Neutrophil (primary cell): ENCODE measurements around the gene SMPD3.

Experiments
- H3K27ac ChIP-seq: fragments of 200-600 bp; sonication (generic); 2 replicates; pipeline ENCODE4 v1.5.1; 2016; ENCODE audit warnings: mild to moderate bottlenecking, moderate library complexity
- H3K27me3 ChIP-seq: fragments of 200-600 bp; sonication (generic); 2 replicates; pipeline ENCODE4 v1.6.0; 2016; ENCODE audit warnings: mild to moderate bottlenecking
- H3K36me3 ChIP-seq: fragments of 200-600 bp; sonication (generic); 2 replicates; pipeline ENCODE4 v1.5.1; 2017
- H3K4me1 ChIP-seq, 2 experiments: fragments of 200-600 bp in 1 of 2; sonication (generic) in 1 of 2; 1 replicate in 1 of 2; 2 replicates in 1 of 2; pipeline versions ENCODE4 v1.5.1 to v1.6.1; 2013 to 2016; ENCODE audit warnings: low read depth in 1 of 2, low read length in 1 of 2, mild to moderate bottlenecking in 1 of 2, moderate library complexity in 1 of 2; ENCODE audit not compliant: control insufficient read depth in 1 of 2, insufficient read depth in 1 of 2
- H3K4me3 ChIP-seq, 2 experiments: fragments of 200-600 bp in 1 of 2; sonication (generic) in 1 of 2; 1 replicate in 1 of 2; 2 replicates in 1 of 2; pipeline ENCODE4 v1.5.1; 2013 to 2016; ENCODE audit warnings: low read depth in 1 of 2, low read length in 1 of 2, mild to moderate bottlenecking in 1 of 2, moderate library complexity in 1 of 2
- H3K9me3 ChIP-seq: fragments of 200-600 bp; sonication (generic); 2 replicates; pipeline ENCODE4 v1.5.1; 2016
- TF ChIP-seq, protein P1 (sequence below): fragments of 200-600 bp; sonication (generic); IDR thresholded peaks from 2 replicates; pipeline ENCODE4 v1.5.1; 2016; ENCODE audit warnings: antibody characterized with exemption

Gene SMPD3

DNA sequence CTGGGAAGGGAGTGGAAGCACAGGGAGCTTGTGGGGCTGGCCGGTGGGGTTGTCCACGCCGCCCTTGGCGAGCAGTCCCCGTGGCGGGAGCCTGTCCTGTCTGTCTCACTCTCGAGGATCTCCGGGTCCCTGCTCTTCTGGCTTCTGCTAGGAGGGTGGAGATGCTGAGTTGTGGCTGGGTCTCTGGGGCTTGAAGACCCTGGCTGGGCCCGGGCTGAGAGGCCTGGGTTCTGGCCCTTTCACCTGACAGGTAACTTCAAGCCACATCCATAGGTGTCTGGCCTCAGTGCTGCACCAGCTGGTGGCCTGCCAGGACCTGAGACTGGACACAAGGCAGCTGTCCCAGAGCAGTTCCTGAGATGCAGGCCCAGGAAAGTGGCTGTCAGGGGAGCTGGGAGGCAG, 90.8 kb downstream of the SMPD3 start:
- peaks cover 44% of the 10 kb centered on the region for H3K36me3 ChIP-seq
- H3K4me3 ChIP-seq, result no peak overlapping the region
- H3K9me3 ChIP-seq, result no peaks in the 10 kb centered on the region
- peaks cover 15 to 20% of the 10 kb centered on the region in 2 experiments for H3K4me1 ChIP-seq
- TF ChIP-seq, protein P1, sequence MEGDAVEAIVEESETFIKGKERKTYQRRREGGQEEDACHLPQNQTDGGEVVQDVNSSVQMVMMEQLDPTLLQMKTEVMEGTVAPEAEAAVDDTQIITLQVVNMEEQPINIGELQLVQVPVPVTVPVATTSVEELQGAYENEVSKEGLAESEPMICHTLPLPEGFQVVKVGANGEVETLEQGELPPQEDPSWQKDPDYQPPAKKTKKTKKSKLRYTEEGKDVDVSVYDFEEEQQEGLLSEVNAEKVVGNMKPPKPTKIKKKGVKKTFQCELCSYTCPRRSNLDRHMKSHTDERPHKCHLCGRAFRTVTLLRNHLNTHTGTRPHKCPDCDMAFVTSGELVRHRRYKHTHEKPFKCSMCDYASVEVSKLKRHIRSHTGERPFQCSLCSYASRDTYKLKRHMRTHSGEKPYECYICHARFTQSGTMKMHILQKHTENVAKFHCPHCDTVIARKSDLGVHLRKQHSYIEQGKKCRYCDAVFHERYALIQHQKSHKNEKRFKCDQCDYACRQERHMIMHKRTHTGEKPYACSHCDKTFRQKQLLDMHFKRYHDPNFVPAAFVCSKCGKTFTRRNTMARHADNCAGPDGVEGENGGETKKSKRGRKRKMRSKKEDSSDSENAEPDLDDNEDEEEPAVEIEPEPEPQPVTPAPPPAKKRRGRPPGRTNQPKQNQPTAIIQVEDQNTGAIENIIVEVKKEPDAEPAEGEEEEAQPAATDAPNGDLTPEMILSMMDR, result no peak
- H3K27me3 ChIP-seq, result peaks cover 10% of the 10 kb centered on the region
- no peak overlapping the region for H3K27ac ChIP-seq

DNA sequence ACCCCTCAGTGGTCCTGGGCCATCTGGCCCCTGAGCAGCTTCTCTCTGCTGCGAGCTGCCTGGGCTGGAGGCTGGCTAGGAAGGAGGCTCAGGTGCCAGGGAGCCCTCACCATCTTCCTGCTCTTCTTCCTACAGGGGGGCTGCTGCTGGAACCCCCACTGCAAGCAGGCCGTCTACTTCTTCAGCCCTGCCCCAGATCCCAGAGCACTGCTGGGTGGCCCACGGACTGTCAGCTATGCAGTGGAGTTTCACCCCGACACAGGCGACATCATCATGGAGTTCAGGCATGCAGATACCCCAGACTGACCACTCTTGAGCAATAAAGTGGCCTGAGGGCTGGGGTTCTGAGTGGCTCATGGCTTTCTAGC, 91.4 kb downstream of the SMPD3 start:
- TF ChIP-seq, protein P1, result no peak
- Histone ChIP-seq H3K27ac (no peak overlapping the region), H3K4me3 (no peak overlapping the region), H3K36me3 (peaks cover 49% of the 10 kb centered on the region), H3K4me1 (peaks cover 15 to 20% of the 10 kb centered on the region in 2 experiments), H3K9me3 (no peaks in the 10 kb centered on the region), H3K27me3 (peaks cover 10% of the 10 kb centered on the region)

DNA sequence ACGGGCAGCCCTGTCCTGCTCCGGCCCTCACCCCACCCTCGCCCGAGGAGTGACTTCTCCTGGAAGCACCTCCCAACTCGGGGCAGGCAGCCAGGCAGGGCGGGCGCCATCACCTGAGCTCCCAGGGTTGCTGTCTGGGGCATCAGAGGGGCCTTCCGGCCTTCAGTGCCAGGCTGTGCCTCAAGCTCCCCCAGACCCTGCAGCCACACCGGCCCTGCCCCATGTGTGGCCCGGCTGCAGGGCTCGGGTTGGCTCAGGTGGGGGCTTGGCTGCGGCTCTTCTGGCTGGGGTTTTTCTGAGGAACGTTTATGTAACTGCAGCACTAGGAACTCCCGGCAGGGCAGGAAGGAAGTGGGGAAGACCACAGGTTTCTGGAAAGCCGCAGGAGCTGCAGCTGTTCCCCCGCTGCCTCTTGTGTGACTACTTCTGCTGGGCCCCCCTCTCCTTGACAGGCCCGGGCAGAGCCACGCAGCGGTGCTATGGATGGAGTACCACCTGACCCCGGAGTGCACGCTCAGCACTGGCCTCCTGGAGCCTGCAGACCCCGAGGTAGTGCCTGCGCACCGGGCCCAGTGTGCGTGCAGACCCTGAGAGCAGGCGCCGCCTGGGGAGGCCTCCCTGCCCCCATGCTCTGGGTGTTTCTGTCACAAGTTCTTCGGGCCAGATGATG, 91.9 kb downstream of the SMPD3 start:
- H3K27me3 ChIP-seq, result peaks cover 10% of the 10 kb centered on the region
- peaks cover 15 to 20% of the 10 kb centered on the region in 2 experiments for H3K4me1 ChIP-seq

DNA sequence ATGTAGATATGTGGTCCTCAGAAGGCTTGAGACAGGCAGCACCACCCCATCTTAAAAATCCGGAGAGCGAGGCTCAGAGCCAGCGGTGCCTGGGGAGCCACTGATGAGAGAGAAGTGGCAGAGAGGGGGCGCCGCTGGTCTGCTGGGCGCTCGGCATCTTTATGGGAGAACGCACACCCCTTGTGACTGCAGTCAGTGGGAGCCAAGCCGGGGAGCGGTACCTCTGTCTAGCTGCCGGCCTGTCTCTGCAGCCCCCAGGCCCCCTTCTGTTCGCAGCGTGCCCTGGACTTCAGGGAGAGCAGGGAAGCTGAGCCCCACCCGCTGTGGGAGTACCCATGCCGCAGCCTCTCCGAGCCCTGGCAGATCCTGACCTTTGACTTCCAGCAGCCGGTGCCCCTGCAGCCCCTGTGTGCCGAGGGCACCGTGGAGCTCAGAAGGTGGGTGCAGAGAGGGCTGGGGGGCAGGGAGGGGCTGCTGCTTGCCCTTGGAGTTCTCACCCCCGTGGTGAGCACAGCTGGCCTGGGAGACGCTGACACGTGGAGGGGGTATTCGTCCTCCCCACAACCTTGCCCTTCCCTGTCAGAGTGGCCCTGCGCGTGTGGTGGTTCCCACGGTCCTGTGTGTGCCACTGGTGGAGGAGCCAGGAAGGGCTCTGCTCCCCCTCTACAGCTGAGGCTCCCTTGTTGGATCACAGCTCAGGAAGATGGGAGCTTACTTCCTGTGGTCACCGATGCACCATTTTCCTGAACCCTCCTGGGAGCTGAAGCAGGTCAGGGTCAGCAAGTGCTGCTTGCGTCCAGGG, 92.7 kb downstream of the SMPD3 start:
- Histone ChIP-seq H3K4me1 (peaks cover 15 to 20% of the 10 kb centered on the region in 2 experiments), H3K4me3 (peak overlapping the region in 1 of 2 experiments; percentile 40), H3K27ac (no peak overlapping the region), H3K9me3 (no peaks in the 10 kb centered on the region), H3K36me3 (peaks cover 58% of the 10 kb centered on the region), H3K27me3 (peaks cover 10% of the 10 kb centered on the region)
- TF ChIP-seq, protein P1, result no peak

More for the DNA sequence above, 91.9 kb downstream of the SMPD3 start:
- H3K9me3 ChIP-seq, result no peaks in the 10 kb centered on the region
- peaks cover 55% of the 10 kb centered on the region for H3K36me3 ChIP-seq
- TF ChIP-seq, protein P1, result no peak
- H3K27ac ChIP-seq, result no peak overlapping the region
- peak overlapping the region; percentile 12 to 40 for H3K4me3 ChIP-seq

DNA sequence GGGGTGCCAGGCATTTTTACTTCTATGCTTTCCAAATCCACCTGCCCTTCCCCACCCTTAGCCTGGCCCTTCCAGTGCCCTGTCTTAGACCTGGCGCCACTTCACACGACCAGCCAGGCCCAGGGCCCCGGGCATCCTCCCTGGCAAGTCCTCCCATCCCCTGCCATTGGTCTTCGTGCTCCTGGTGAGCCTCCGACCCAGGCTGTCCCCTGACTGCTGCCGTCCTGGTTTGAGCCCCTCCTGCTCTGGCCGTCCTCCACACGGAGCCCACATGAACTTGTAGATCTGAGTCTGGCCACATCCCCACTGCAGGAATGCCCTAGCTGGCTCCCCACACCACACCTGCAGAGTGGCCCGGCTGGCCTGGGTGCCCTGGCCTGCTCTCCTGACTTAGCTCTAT, 93.5 kb downstream of the SMPD3 start:
- TF ChIP-seq, protein P1, result no peak
- Histone ChIP-seq H3K9me3 (no peaks in the 10 kb centered on the region), H3K4me1 (peaks cover 15 to 20% of the 10 kb centered on the region in 2 experiments), H3K27me3 (peaks cover 10% of the 10 kb centered on the region), H3K36me3 (peaks cover 61% of the 10 kb centered on the region), H3K4me3 (no peak overlapping the region), H3K27ac (no peak overlapping the region)
